ENCODE results near the gene EVX2.

DNA sequence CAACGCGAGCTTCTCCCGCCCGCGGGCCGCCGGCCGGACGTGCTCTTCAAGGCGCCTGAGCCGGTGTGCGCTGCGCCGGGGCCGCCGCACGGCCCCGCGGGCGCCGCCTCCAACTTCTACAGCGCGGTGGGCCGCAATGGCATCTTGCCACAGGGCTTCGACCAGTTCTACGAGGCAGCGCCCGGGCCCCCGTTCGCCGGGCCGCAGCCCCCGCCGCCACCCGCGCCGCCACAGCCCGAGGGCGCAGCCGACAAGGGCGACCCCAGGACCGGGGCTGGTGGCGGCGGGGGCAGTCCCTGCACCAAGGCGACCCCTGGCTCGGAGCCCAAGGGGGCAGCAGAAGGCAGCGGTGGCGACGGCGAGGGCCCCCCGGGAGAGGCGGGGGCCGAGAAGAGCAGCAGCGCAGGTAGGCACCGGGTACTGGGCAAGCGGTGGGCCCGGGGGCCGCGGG, 24.0 kb upstream of the EVX2 start:
- TF ChIP-seq, protein P1, sequence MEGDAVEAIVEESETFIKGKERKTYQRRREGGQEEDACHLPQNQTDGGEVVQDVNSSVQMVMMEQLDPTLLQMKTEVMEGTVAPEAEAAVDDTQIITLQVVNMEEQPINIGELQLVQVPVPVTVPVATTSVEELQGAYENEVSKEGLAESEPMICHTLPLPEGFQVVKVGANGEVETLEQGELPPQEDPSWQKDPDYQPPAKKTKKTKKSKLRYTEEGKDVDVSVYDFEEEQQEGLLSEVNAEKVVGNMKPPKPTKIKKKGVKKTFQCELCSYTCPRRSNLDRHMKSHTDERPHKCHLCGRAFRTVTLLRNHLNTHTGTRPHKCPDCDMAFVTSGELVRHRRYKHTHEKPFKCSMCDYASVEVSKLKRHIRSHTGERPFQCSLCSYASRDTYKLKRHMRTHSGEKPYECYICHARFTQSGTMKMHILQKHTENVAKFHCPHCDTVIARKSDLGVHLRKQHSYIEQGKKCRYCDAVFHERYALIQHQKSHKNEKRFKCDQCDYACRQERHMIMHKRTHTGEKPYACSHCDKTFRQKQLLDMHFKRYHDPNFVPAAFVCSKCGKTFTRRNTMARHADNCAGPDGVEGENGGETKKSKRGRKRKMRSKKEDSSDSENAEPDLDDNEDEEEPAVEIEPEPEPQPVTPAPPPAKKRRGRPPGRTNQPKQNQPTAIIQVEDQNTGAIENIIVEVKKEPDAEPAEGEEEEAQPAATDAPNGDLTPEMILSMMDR (IDR thresholded peaks at IDR 0.05): no peak
- no peak for TF ChIP-seq POLR2AphosphoS5 (IDR thresholded peaks at IDR 0.05)
